Ovary (tissue), 3 donors: Measurements from ENCODE around the gene PITPNB.

ENCODE experiments used
- CTCF ChIP-seq, 3 donors: fragments of 450-650 bp in 2 of 3; fragments of 200-600 bp in 1 of 3; IDR thresholded peaks; one replicate each; pipeline versions ENCODE4 v1.5.1 to v1.8.0; 2016 to 2022; ENCODE audit warnings: antibody characterized with exemption in 3 of 3, mild to moderate bottlenecking in 1 of 3
- EP300 ChIP-seq: sonication (generic); formaldehyde crosslinking; IDR thresholded peaks from one replicate; pipeline ENCODE4 v1.6.1; 2017; ENCODE audit warnings: antibody characterized with exemption
- POLR2A ChIP-seq: fragments of 450-650 bp; IDR thresholded peaks from one replicate; pipeline ENCODE4 v1.6.1; 2017; ENCODE audit warnings: antibody characterized with exemption, mild to moderate bottlenecking, moderate library complexity
- donor health status: DM: no; HTN: no; CAD: no.

- TF ChIP-seq POLR2A (no peak), CTCF (IDR thresholded peaks at IDR 0.05) (no peak), EP300 (no peak)
Observed at GRCh38 chr22:27934069-27934468, 15.0 kb upstream of the PITPNB start.
